GM12892 (cell line): ENCODE measurements around the gene PHOSPHO2.

Experiments used
- POLR2A ChIP-seq: IDR thresholded peaks from 2 replicates; pipeline ENCODE4 v1.6.1; 2011; ENCODE audit warnings: low read depth, low read length, control low read depth
- POLR2AphosphoS5 ChIP-seq: IDR thresholded peaks from 2 replicates; pipeline ENCODE4 v1.6.1; 2011; ENCODE audit warnings: low read depth, low read length, control low read depth

DNA sequence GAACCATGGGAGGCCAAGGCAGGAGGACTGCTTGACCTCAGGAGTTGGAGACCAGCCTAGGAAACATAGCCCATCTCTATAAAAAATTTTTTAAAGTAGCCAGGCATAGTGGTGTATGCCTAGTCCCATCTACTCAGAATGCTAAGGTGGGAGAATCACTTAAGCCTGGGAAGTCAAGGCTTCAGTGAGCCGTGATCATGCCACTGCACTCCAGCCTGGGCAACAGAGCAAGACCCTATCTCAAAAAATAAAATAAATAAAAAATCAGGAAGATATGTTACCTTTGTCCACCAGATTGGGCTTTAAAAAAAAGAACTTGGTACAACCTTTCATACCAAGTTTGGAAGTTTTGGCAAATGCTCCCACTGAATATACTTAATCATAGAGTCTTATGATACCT, 35.4 kb upstream of the PHOSPHO2 start:
- TF ChIP-seq POLR2A (no peak), POLR2AphosphoS5 (no peak)
